Measurements from ENCODE around the gene PLS1. TPM values are rescaled to one million over a fixed set of nuclear protein-coding genes. Genes with fewer than 3 reads are reported as not detected.

PLS1 gene
- total and polyA plus RNA-seq, 8 donors = 11.4 to 40.4 (median 17.4) TPM

- ATAC-seq (no peak), DNase-seq (no peak)
- Histone ChIP-seq H3K9me3 (peaks cover 0 to 6% of the 10 kb centered on the region in 2 donors), H3K36me3 (no peaks in the 10 kb centered on the region), H3K4me3 (no peak overlapping the region), H3K27ac (no peak overlapping the region), H3K4me1 (no peaks in the 10 kb centered on the region), H3K27me3 (no peaks in the 10 kb centered on the region)
- intact Hi-C loops (cut with DNase I) = no loop called here
- TF ChIP-seq CTCF (IDR thresholded peaks at IDR 0.05) = no peak
Measured at GRCh38 chr3:142754494-142754893, 158.3 kb downstream of the PLS1 start.

Other genes starting within 250 kb of the PLS1 start
- gene XRN1, start 148.4 kb upstream of the PLS1 start, total RNA-seq = 10 to 100 TPM; 27.0 to 35.2 TPM
- gene XRN1, start 148.4 kb upstream of the PLS1 start, polyA plus RNA-seq (ENCODE audit: insufficient read length in 6 of 6) = 10 to 100 TPM; 26.7 to 39.2 (median 36.5) TPM
- gene ATR, start 17.7 kb upstream of the PLS1 start, total RNA-seq = 10 to 100 TPM; 19.5 to 28.7 TPM
- 10 to 100 TPM; 27.8 to 31.2 (median 29.5) TPM for gene ATR, start 17.7 kb upstream of the PLS1 start, polyA plus RNA-seq (ENCODE audit: insufficient read length in 6 of 6)
- 1 to 10 TPM; 5.6 to 6.1 TPM for gene TRPC1, start 127.6 kb downstream of the PLS1 start, total RNA-seq
- 10 to 100 TPM; 13.8 to 17.7 (median 15.8) TPM for gene TRPC1, start 127.6 kb downstream of the PLS1 start, polyA plus RNA-seq (ENCODE audit: insufficient read length in 6 of 6)